ENCODE measurements around the gene PEX12. TPM values are rescaled to one million over a fixed set of nuclear protein-coding genes. Genes with fewer than 3 reads are reported as not detected.

Gene PEX12
- total RNA-seq, 2 experiments from 2014 or later: 3.0 to 3.2 TPM

GRCh38 chr17:35618628-35619027 lies 40.3 kb upstream of the PEX12 start:
- intact Hi-C loops (cut with DNase I, micrococcal nuclease): loop anchor here in 1 of 2 experiments (10.0 kb wide), 1 partner anchor 186 kb away; the partner anchor contains the start of gene TAF15
- peaks cover 51% of the 10 kb centered on the region for H3K36me3 Mint-ChIP-seq (ENCODE audit: low read depth)
- no peaks in the 10 kb centered on the region for H3K27me3 Mint-ChIP-seq
- no peak overlapping the region for H3K4me3 Mint-ChIP-seq
- DNase-seq: no peak
- ChIA-PET CTCF (interaction anchor here (1.1 to 1.5 kb wide), 3 partner anchors 11 to 145 kb away, joined by 3 to 5 read pairs (median 5); no protein-coding TSS in a partner anchor), POLR2A (interaction anchor here (0.6 kb wide), 1 partner anchor 555 kb away, joined by 3 read pairs; no protein-coding TSS in a partner anchor)
- Histone ChIP-seq H3K27me3 (ENCODE audit: control insufficient read depth in 1 of 2, insufficient read depth in 2 of 2, low read length in 2 of 2) (no peaks in the 10 kb centered on the region), H3K4me1 (ENCODE audit: insufficient read depth, low read length) (no peaks in the 10 kb centered on the region), H3K27ac (ENCODE audit: low read depth in 1 of 2, low read length in 2 of 2) (no peak overlapping the region), H3K36me3 (ENCODE audit: insufficient read depth, low read length) (peaks cover 18% of the 10 kb centered on the region), H3K4me3 (ENCODE audit: low read length) (no peak overlapping the region), H3K9me3 (ENCODE audit: control insufficient read depth in 1 of 2, insufficient read depth in 1 of 2, low read length in 2 of 2) (no peaks in the 10 kb centered on the region)
- H3K27ac Mint-ChIP-seq: no peak overlapping the region
- H3K4me1 Mint-ChIP-seq (ENCODE audit: low read depth): no peaks in the 10 kb centered on the region
- H3K9me3 Mint-ChIP-seq: no peaks in the 10 kb centered on the region
- ATAC-seq (ENCODE audit: poor library complexity): no peak
- TF ChIP-seq, protein P1, sequence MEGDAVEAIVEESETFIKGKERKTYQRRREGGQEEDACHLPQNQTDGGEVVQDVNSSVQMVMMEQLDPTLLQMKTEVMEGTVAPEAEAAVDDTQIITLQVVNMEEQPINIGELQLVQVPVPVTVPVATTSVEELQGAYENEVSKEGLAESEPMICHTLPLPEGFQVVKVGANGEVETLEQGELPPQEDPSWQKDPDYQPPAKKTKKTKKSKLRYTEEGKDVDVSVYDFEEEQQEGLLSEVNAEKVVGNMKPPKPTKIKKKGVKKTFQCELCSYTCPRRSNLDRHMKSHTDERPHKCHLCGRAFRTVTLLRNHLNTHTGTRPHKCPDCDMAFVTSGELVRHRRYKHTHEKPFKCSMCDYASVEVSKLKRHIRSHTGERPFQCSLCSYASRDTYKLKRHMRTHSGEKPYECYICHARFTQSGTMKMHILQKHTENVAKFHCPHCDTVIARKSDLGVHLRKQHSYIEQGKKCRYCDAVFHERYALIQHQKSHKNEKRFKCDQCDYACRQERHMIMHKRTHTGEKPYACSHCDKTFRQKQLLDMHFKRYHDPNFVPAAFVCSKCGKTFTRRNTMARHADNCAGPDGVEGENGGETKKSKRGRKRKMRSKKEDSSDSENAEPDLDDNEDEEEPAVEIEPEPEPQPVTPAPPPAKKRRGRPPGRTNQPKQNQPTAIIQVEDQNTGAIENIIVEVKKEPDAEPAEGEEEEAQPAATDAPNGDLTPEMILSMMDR (IDR thresholded peaks at IDR 0.05): no peak

DNA sequence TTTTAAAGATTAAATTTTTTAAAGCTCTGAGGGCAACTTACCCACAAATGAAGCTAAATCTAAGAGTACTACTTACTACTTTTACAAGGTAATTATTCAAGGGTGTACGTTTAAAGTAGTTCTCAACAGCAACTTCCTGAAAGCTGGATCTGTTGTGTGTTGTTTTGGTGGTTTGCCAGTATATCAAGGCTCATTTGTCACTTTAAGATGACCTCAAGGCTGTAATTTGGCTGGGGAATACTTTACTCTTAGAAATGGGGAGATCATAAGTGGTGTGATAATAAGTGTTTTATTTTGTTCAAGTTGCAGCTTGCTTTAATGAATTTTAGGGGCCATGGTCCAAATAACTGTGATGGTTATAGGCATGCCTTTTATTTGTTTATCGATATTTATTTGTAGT lies 39.1 kb upstream of the PEX12 start:
- Mint-ChIP-seq H3K27ac (no peak overlapping the region), H3K9me3 (no peaks in the 10 kb centered on the region), H3K27me3 (no peaks in the 10 kb centered on the region), H3K4me3 (no peak overlapping the region), H3K36me3 (ENCODE audit: low read depth) (peaks cover 61% of the 10 kb centered on the region), H3K4me1 (ENCODE audit: low read depth) (peaks cover 7% of the 10 kb centered on the region)
- Histone ChIP-seq H3K27me3 (ENCODE audit: control insufficient read depth in 1 of 2, insufficient read depth in 2 of 2, low read length in 2 of 2) (no peaks in the 10 kb centered on the region), H3K36me3 (ENCODE audit: insufficient read depth, low read length) (peaks cover 19% of the 10 kb centered on the region), H3K4me1 (ENCODE audit: insufficient read depth, low read length) (no peaks in the 10 kb centered on the region), H3K4me3 (ENCODE audit: low read length) (no peak overlapping the region), H3K27ac (ENCODE audit: low read depth in 1 of 2, low read length in 2 of 2) (no peak overlapping the region), H3K9me3 (ENCODE audit: control insufficient read depth in 1 of 2, insufficient read depth in 1 of 2, low read length in 2 of 2) (no peaks in the 10 kb centered on the region)
- TF ChIP-seq, protein P1 (IDR thresholded peaks at IDR 0.05): no peak
- ATAC-seq (ENCODE audit: poor library complexity): no peak
- DNase-seq: no peak
- POLR2A ChIA-PET: interaction anchor here (0.9 kb wide), 1 partner anchor 39 kb away, joined by 4 read pairs; the partner anchor contains the start of gene PEX12
- intact Hi-C loops (cut with DNase I, micrococcal nuclease): loop anchor here in 1 of 2 experiments (10.0 kb wide), 1 partner anchor 187 kb away; the partner anchor contains the start of gene TAF15
- CTCF ChIA-PET: no interaction called here

GRCh38 chr17:35616536-35616935 lies 38.2 kb upstream of the PEX12 start:
- H3K9me3 Mint-ChIP-seq: no peaks in the 10 kb centered on the region

More at GRCh38 chr17:35616536-35616935, 38.2 kb upstream of the PEX12 start:
- DNase-seq (no peak), ATAC-seq (ENCODE audit: poor library complexity) (no peak)
- Histone ChIP-seq H3K27ac (ENCODE audit: low read depth in 1 of 2, low read length in 2 of 2) (no peak overlapping the region), H3K36me3 (ENCODE audit: insufficient read depth, low read length) (peaks cover 27% of the 10 kb centered on the region), H3K4me1 (ENCODE audit: insufficient read depth, low read length) (no peaks in the 10 kb centered on the region), H3K27me3 (ENCODE audit: control insufficient read depth in 1 of 2, insufficient read depth in 2 of 2, low read length in 2 of 2) (no peaks in the 10 kb centered on the region), H3K9me3 (ENCODE audit: control insufficient read depth in 1 of 2, insufficient read depth in 1 of 2, low read length in 2 of 2) (no peaks in the 10 kb centered on the region), H3K4me3 (ENCODE audit: low read length) (no peak overlapping the region)
- ChIA-PET POLR2A (interaction anchor here (0.9 kb wide), 1 partner anchor 38 kb away, joined by 4 read pairs; the partner anchor contains the start of gene PEX12), CTCF (no interaction called here)
- intact Hi-C loops (cut with DNase I, micrococcal nuclease): loop anchor here in 1 of 2 experiments (10.0 kb wide), 1 partner anchor 188 kb away; the partner anchor contains the start of gene TAF15
- peaks cover 69% of the 10 kb centered on the region for H3K36me3 Mint-ChIP-seq (ENCODE audit: low read depth)
- H3K27me3 Mint-ChIP-seq: no peaks in the 10 kb centered on the region
- H3K4me1 Mint-ChIP-seq (ENCODE audit: low read depth): peaks cover 7% of the 10 kb centered on the region
- TF ChIP-seq, protein P1 (IDR thresholded peaks at IDR 0.05): no peak
- H3K4me3 Mint-ChIP-seq: no peak overlapping the region
- no peak overlapping the region for H3K27ac Mint-ChIP-seq

Data from CD4-positive, alpha-beta T cell (primary cell).